ENCODE results near the gene CTSH. TPM values are rescaled to one million over a fixed set of nuclear protein-coding genes. Genes with fewer than 3 reads are reported as not detected.

Gene CTSH
- total and polyA plus RNA-seq, 2 of the 13 experiments (the other 11 are each of a cell fraction or from before 2014, with no cell fraction given): 265 to 653 TPM

- TF ChIP-seq SETDB1 (CRISPR knock-in tag; IDR thresholded peaks at IDR 0.05; ENCODE audit: borderline replicate concordance) (no peak), STAT5B (CRISPR knock-in tag; IDR thresholded peaks at IDR 0.05) (no peak), ZNF24 (IDR thresholded peaks at IDR 0.05) (no peak), MLLT10 (CRISPR knock-in tag; IDR thresholded peaks at IDR 0.05) (no peak)
Observed at GRCh38 chr15:78993257-78993930, 48.5 kb upstream of the CTSH start (continued).

- DNase-seq (ENCODE audit: low spot score) (no peak), FAIRE-seq (peak; percentile 86), ATAC-seq (no peak)
- Histone ChIP-seq H3K9ac (ENCODE audit: insufficient read depth, low read depth, low read length) (peak overlapping the region; percentile 95), H3K4me2 (ENCODE audit: low read depth, low read length) (peak overlapping the region; percentile 71), H3K27ac (ENCODE audit: extremely low read length, insufficient read depth, low read length) (peak overlapping the region; percentile 100), H2AFZ (ENCODE audit: low read length) (no peak overlapping the region), H3K27me3 (ENCODE audit: control insufficient read depth in 1 of 2, insufficient read depth in 2 of 2, low read length in 2 of 2) (no peaks in the 10 kb centered on the region), H3K79me2 (ENCODE audit: insufficient read depth, low read length) (no peaks in the 10 kb centered on the region), H3K4me1 (ENCODE audit: insufficient read depth, low read length) (peaks cover 100% of the 10 kb centered on the region), H3K4me3 (replicated peaks in 1 of 3; ENCODE audit: insufficient read depth in 1 of 3, low read depth in 2 of 3, low read length in 3 of 3) (no peak overlapping the region), H3K36me3 (replicated peaks in 1 of 2; ENCODE audit: control insufficient read depth in 1 of 2, insufficient read depth in 2 of 2, low read length in 2 of 2) (no peaks in the 10 kb centered on the region), H4K20me1 (ENCODE audit: insufficient read depth, low read length) (no peaks in the 10 kb centered on the region), H3K9me3 (ENCODE audit: low read length) (no peaks in the 10 kb centered on the region)
- in situ Hi-C loops (cut with HindIII; ENCODE audit: extremely low pct_ligation_motif_present, low pct_unique_long_range_greater_than_20kb): no loop called here
- BruUV-seq (replicated peaks): no TSS peak
- ChIA-PET CTCF (ENCODE audit: low intra/inter-chr PET ratio, low total read pairs) (no interaction called here), POLR2A (interaction anchor here (0.9 to 2.7 kb wide), 12 partner anchors 11 to 119 kb away, joined by 3 to 26 read pairs (median 10); partner anchors contain the start of genes CTSH and MORF4L1)
- 94% methylated on average over 11 of the region's 17 CpGs for WGBS (ENCODE audit: low lambda C conversion rate)
- intact Hi-C loops (cut with micrococcal nuclease; ENCODE audit: unreplicated experiment): loop anchor here (10.0 kb wide), 1 partner anchor 48 kb away; the partner anchor contains the start of gene CTSH
- TF ChIP-seq ZNF251 (CRISPR knock-in tag; IDR thresholded peaks at IDR 0.05) (no peak), SP2 (CRISPR knock-in tag; IDR thresholded peaks at IDR 0.05) (no peak), TOPORS (CRISPR knock-in tag; IDR thresholded peaks at IDR 0.05) (no peak), HNRNPH1 (optimal IDR thresholded peaks at IDR 0.05; ENCODE audit: low read depth, low read length) (no peak), ZNF589 (CRISPR knock-in tag; conservative IDR thresholded peaks at IDR 0.05) (0 out of 2 replicates have a peak, but pooled peaks have one; percentile 79), HOXA9 (CRISPR knock-in tag; IDR thresholded peaks at IDR 0.05; ENCODE audit: borderline replicate concordance) (0 out of 2 replicates have a peak, but pooled peaks have one; percentile 65), ZNF737 (CRISPR knock-in tag; IDR thresholded peaks at IDR 0.05; ENCODE audit: borderline replicate concordance) (0 out of 2 replicates have a peak, but pooled peaks have one; percentile 20), GABPB1 (CRISPR knock-in tag; IDR thresholded peaks at IDR 0.05) (no peak), RFX3 (CRISPR knock-in tag; IDR thresholded peaks at IDR 0.05) (no peak), KLF12 (CRISPR knock-in tag; IDR thresholded peaks at IDR 0.05; ENCODE audit: borderline replicate concordance) (no peak), ELF3 (CRISPR knock-in tag; IDR thresholded peaks at IDR 0.05) (no peak), ZNF572 (CRISPR knock-in tag; IDR thresholded peaks at IDR 0.05) (0 out of 2 replicates have a peak, but pooled peaks have one; percentile 20), KDM2A (CRISPR knock-in tag; IDR thresholded peaks at IDR 0.05; ENCODE audit: borderline replicate concordance, low read depth) (no peak), NFYB (CRISPR knock-in tag; IDR thresholded peaks at IDR 0.05) (no peak), SKIL (CRISPR knock-in tag; IDR thresholded peaks at IDR 0.05; ENCODE audit: borderline replicate concordance) (peak; percentile 48; the same call in 1 of the 2 replicates), HNRNPUL1 (IDR thresholded peaks at IDR 0.05; ENCODE audit: low read depth, low read length) (no peak), HNRNPLL (IDR thresholded peaks at IDR 0.05; ENCODE audit: low read depth, low read length, poor library complexity, severe bottlenecking) (peak; percentile 80), TARDBP (CRISPR knock-in tag; IDR thresholded peaks at IDR 0.05) (no peak)
Observed at GRCh38 chr15:78992416-78993256, 47.8 kb upstream of the CTSH start.
